Caco-2 (cell line): ENCODE results near the gene ARSI. TPM values are rescaled to one million over a fixed set of nuclear protein-coding genes. Genes with fewer than 3 reads are reported as not detected.

Source experiments
- BruUV-seq: library from RNA; stranded (reverse); fragments of 400-500 nt; replicated peaks from 2 replicates; lab custom pipeline; 2021; lab: Mats Ljungman, UMichigan
- CTCF ChIA-PET: fragments of 300-600 bp; sonication (Branson Sonifier 250); formaldehyde crosslinking; loops from one replicate; lab custom pipeline; 2022; ENCODE audit warnings: antibody characterized with exemption; lab: Charles Lee
- POLR2A ChIA-PET: fragments of 300-600 bp; sonication (Branson Sonifier 250); formaldehyde crosslinking; loops from one replicate; lab custom pipeline; 2022; ENCODE audit warnings: antibody characterized with exemption; lab: Charles Lee
- DNase-seq, 2 experiments: peaks; one replicate each; pipeline versions ENCODE4 v3.0.0 to v3.0.0-alpha.2; 2020 to 2022
- H3K27me3 ChIP-seq: replicated peaks from 2 replicates; pipeline ENCODE4 v1.6.0; 2011; ENCODE audit warnings: low read length; ENCODE audit not compliant: control insufficient read depth, insufficient read depth
- H3K36me3 ChIP-seq: 2 replicates; pipeline ENCODE4 v1.5.1; 2011; ENCODE audit warnings: low read length; ENCODE audit not compliant: control insufficient read depth, insufficient read depth
- H3K4me1 ChIP-seq: fragments of 250-450 bp; sonication (Bioruptor Pico); 2 replicates; pipeline ENCODE4 v1.5.1; 2020; ENCODE audit warnings: mild to moderate bottlenecking
- H3K4me3 ChIP-seq: 2 replicates; pipeline ENCODE4 v1.5.1; 2011; ENCODE audit warnings: low read depth, mild to moderate bottlenecking, control low read depth, low read length
- H3K9me3 ChIP-seq: fragments of 250-450 bp; sonication (Bioruptor Pico); 2 replicates; pipeline ENCODE4 v1.5.1; 2020; ENCODE audit warnings: mild to moderate bottlenecking, moderate library complexity
- H3K27ac Mint-ChIP-seq: one replicate; pipeline ENCODE4 v1.8.0; 2022; ENCODE audit warnings: mixed read lengths; ENCODE audit not compliant: unreplicated experiment
- H3K27me3 Mint-ChIP-seq: one replicate; pipeline ENCODE4 v1.8.0; 2022; ENCODE audit warnings: mixed read lengths; ENCODE audit not compliant: insufficient read depth, unreplicated experiment
- H3K36me3 Mint-ChIP-seq: one replicate; pipeline ENCODE4 v1.8.0; 2022; ENCODE audit warnings: mild to moderate bottlenecking, mixed read lengths; ENCODE audit not compliant: insufficient read depth, unreplicated experiment
- H3K4me1 Mint-ChIP-seq: one replicate; pipeline ENCODE4 v1.8.0; 2022; ENCODE audit warnings: low read depth, mixed read lengths; ENCODE audit not compliant: unreplicated experiment
- H3K4me3 Mint-ChIP-seq: one replicate; pipeline ENCODE4 v1.8.0; 2022; ENCODE audit warnings: mild to moderate bottlenecking, moderate library complexity, mixed read lengths; ENCODE audit not compliant: unreplicated experiment
- H3K9me3 Mint-ChIP-seq: one replicate; pipeline ENCODE4 v1.8.0; 2022; ENCODE audit warnings: mixed read lengths; ENCODE audit not compliant: unreplicated experiment
- CTCF ChIP-seq, 2 experiments: fragments of 200-600 bp in 1 of 2; IDR thresholded peaks; 1 replicate in 1 of 2; 2 replicates in 1 of 2; pipeline versions ENCODE4 v1.5.1 to v1.8.0; 2011 to 2022; ENCODE audit warnings: antibody characterized with exemption in 1 of 2, control low read depth in 1 of 2, inconsistent platforms in 1 of 2, low read depth in 1 of 2, low read length in 1 of 2, mild to moderate bottlenecking in 1 of 2, moderate library complexity in 1 of 2; ENCODE audit not compliant: insufficient read depth in 1 of 2, severe bottlenecking in 1 of 2, unreplicated experiment in 1 of 2
- intact Hi-C: fragments of 100-400 bp; cut with micrococcal nuclease; formaldehyde crosslinking; loops from one replicate; pipeline ENCODE4 v1.10.0; 2022; ENCODE audit not compliant: unreplicated experiment
- total RNA-seq: library from RNA; stranded (reverse); gene quantifications from 2 replicates; pipeline ENCODE4 v1.2.3, GENCODE V29; 2022

Gene ARSI
- total RNA-seq, 1 experiment from 2014 or later: 0.52 TPM

- H3K9me3 Mint-ChIP-seq: no peaks in the 10 kb centered on the region
- ChIA-PET CTCF (interaction anchor here (0.7 kb wide), 1 partner anchor 1166 kb away, joined by 5 read pairs; no protein-coding TSS in a partner anchor), POLR2A (no interaction called here)
- H3K36me3 Mint-ChIP-seq: no peaks in the 10 kb centered on the region
- H3K4me3 ChIP-seq: no peak overlapping the region
- no TSS peak for BruUV-seq
- no peaks in the 10 kb centered on the region for H3K9me3 ChIP-seq
- no peaks in the 10 kb centered on the region for H3K27me3 Mint-ChIP-seq
- H3K4me1 Mint-ChIP-seq: no peaks in the 10 kb centered on the region
- TF ChIP-seq CTCF (IDR thresholded peaks at IDR 0.05; ENCODE audit: insufficient read depth in 1 of 2, low read depth in 1 of 2, low read length in 1 of 2, severe bottlenecking in 1 of 2, unreplicated experiment in 1 of 2): no peak
- no peak for DNase-seq
- H3K4me1 ChIP-seq: no peaks in the 10 kb centered on the region
- H3K27me3 ChIP-seq: no peaks in the 10 kb centered on the region
- no peak overlapping the region for H3K27ac Mint-ChIP-seq
- intact Hi-C loops: loop anchor here (5.0 kb wide), 1 partner anchor 538 kb away; no protein-coding TSS in a partner anchor
- no peak overlapping the region for H3K4me3 Mint-ChIP-seq
- H3K36me3 ChIP-seq: no peaks in the 10 kb centered on the region
These were observed 38.0 kb upstream of the ARSI start for GRCh38 chr5:150340614-150341255.

GRCh38 chr5:150339841-150340240 is 37.1 kb upstream of the ARSI start:
- no peaks in the 10 kb centered on the region for H3K27me3 Mint-ChIP-seq
- DNase-seq: no peak
- no peaks in the 10 kb centered on the region for H3K36me3 Mint-ChIP-seq
- Histone ChIP-seq H3K36me3 (no peaks in the 10 kb centered on the region), H3K27me3 (no peaks in the 10 kb centered on the region), H3K4me1 (no peaks in the 10 kb centered on the region), H3K4me3 (no peak overlapping the region), H3K9me3 (no peaks in the 10 kb centered on the region)
- no peak overlapping the region for H3K4me3 Mint-ChIP-seq
- no TSS peak for BruUV-seq
- TF ChIP-seq CTCF (IDR thresholded peaks at IDR 0.05; ENCODE audit: insufficient read depth in 1 of 2, low read depth in 1 of 2, low read length in 1 of 2, severe bottlenecking in 1 of 2, unreplicated experiment in 1 of 2): no peak
- ChIA-PET POLR2A (no interaction called here), CTCF (no interaction called here)
- intact Hi-C loops: loop anchor here (5.0 kb wide), 1 partner anchor 538 kb away; no protein-coding TSS in a partner anchor
- no peak overlapping the region for H3K27ac Mint-ChIP-seq
- peaks cover 4% of the 10 kb centered on the region for H3K4me1 Mint-ChIP-seq
- no peaks in the 10 kb centered on the region for H3K9me3 Mint-ChIP-seq

- POLR2A ChIA-PET: no interaction called here
- Mint-ChIP-seq H3K9me3 (no peaks in the 10 kb centered on the region), H3K36me3 (no peaks in the 10 kb centered on the region), H3K27ac (no peak overlapping the region), H3K4me3 (no peak overlapping the region), H3K4me1 (peaks cover 7% of the 10 kb centered on the region), H3K27me3 (no peaks in the 10 kb centered on the region)
- TF ChIP-seq CTCF (IDR thresholded peaks at IDR 0.05; ENCODE audit: insufficient read depth in 1 of 2, low read depth in 1 of 2, low read length in 1 of 2, severe bottlenecking in 1 of 2, unreplicated experiment in 1 of 2): no peak
- Histone ChIP-seq H3K36me3 (no peaks in the 10 kb centered on the region), H3K4me1 (no peaks in the 10 kb centered on the region), H3K27me3 (no peaks in the 10 kb centered on the region), H3K9me3 (no peaks in the 10 kb centered on the region), H3K4me3 (no peak overlapping the region)
- intact Hi-C loops: no loop called here
- DNase-seq: no peak
- no TSS peak for BruUV-seq
- CTCF ChIA-PET: no interaction called here
These were observed 36.5 kb upstream of the ARSI start for GRCh38 chr5:150339165-150339564.
